GM12878 (cell line): Measurements from ENCODE around the gene NFYA. TPM values are rescaled to one million over a fixed set of nuclear protein-coding genes. Genes with fewer than 3 reads are reported as not detected.

Experiments used
- BMI1 ChIP-seq: fragments of 450-650 bp; IDR thresholded peaks from 2 replicates; pipeline ENCODE4 v1.6.1; 2016; ENCODE audit warnings: mild to moderate bottlenecking, moderate library complexity, borderline replicate concordance
- CEBPZ ChIP-seq: fragments of 150-350 bp; IDR thresholded peaks from 2 replicates; pipeline ENCODE4 v1.6.1; 2016; ENCODE audit warnings: low read depth, low read length
- CHD1 ChIP-seq: IDR thresholded peaks from 2 replicates; pipeline ENCODE4 v1.6.1; 2012; ENCODE audit warnings: low read depth, low read length, improper control_type of control experiment
- CUX1 ChIP-seq: IDR thresholded peaks from 2 replicates; pipeline ENCODE4 v1.6.1; 2012; ENCODE audit warnings: improper control_type of control experiment, low read depth, low read length; ENCODE audit not compliant: insufficient replicate concordance
- MXI1 ChIP-seq: fragments of 150-350 bp; IDR thresholded peaks from 2 replicates; pipeline ENCODE4 v1.6.1; 2011; ENCODE audit warnings: low read depth, mild to moderate bottlenecking, inconsistent platforms, low read length, improper control_type of control experiment
- NFYA ChIP-seq: IDR thresholded peaks from 2 replicates; pipeline ENCODE4 v1.6.1; 2011; ENCODE audit warnings: low read depth, mild to moderate bottlenecking, low read length, improper control_type of control experiment, borderline replicate concordance
- POLR2AphosphoS5 ChIP-seq: IDR thresholded peaks from 2 replicates; pipeline ENCODE4 v1.6.1; 2011; ENCODE audit warnings: mild to moderate bottlenecking, low read length, inconsistent platforms
- PRDM15 ChIP-seq: fragments of 450-650 bp; formaldehyde crosslinking; IDR thresholded peaks from 2 replicates; pipeline ENCODE4 v1.4.0; 2020; ENCODE audit warnings: mild to moderate bottlenecking, moderate library complexity
- ZBTB40 ChIP-seq: fragments of 450-650 bp; IDR thresholded peaks from 2 replicates; pipeline ENCODE4 v1.6.1; 2016; ENCODE audit warnings: mild to moderate bottlenecking, moderate library complexity, borderline replicate concordance
- ZNF622 ChIP-seq: fragments of 450-650 bp; IDR thresholded peaks from 2 replicates; pipeline ENCODE4 v1.6.1; 2017; ENCODE audit warnings: mild to moderate bottlenecking, inconsistent platforms
- polyA plus RNA-seq, 11 experiments: library from polyadenylated mRNA; depleted of rRNA in 4 of 11; unstranded in 6 of 11; stranded (reverse) in 5 of 11; fragments of >200 nt; fragmentation: Nextera tagmentation in 4 of 11; fragmentation: Illumina TruSeq in 1 of 11; extraction: Ambion mirVana in 4 of 11; extraction: Trizol in 1 of 11; gene quantifications; 1 replicate in 1 of 11; 2 replicates in 10 of 11; pipeline versions ENCODE4 v1.2.1 to v1.2.3, GENCODE V29; 2011 to 2016; ENCODE audit warnings: inconsistent platforms in 2 of 11, missing spikeins in 2 of 11, low read depth in 1 of 11
- total RNA-seq, 4 experiments: library from RNA; depleted of rRNA in 3 of 4; stranded (reverse); fragments of >200 nt in 3 of 4; fragmentation: Illumina TruSeq in 1 of 4; extraction: Trizol in 1 of 4; gene quantifications; 2 replicates each; pipeline versions ENCODE4 v1.2.1 to v1.2.3, GENCODE V29; 2013 to 2021

NFYA gene
- total and polyA plus RNA-seq, 10 of the 15 experiments (the other 5 are each of a cell fraction or from before 2014, with no cell fraction given) = 6.4 to 36.5 (median 19.1) TPM

- TF ChIP-seq CUX1 (no peak), ZNF622 (no peak), ZBTB40 (peak; percentile 92), CHD1 (no peak), POLR2AphosphoS5 (peak; percentile 82; the same call in 1 of the 2 replicates), PRDM15 (CRISPR knock-in tag) (no peak), BMI1 (no peak), NFYA (no peak), CEBPZ (no peak), MXI1 (no peak; the same call in 1 of the 2 replicates)
These were observed 595 bp upstream of the NFYA start, which contains the start of gene OARD1 (continued) for GRCh38 chr6:41071923-41072835.
